Measurements from ENCODE around the gene NEK4. TPM values are rescaled to one million over a fixed set of nuclear protein-coding genes. Genes with fewer than 3 reads are reported as not detected.

Gene NEK4
- total and polyA plus RNA-seq, 4 donors = 5.4 to 28.7 (median 15.4) TPM

GRCh38 chr3:52798978-52799476 is 28.3 kb upstream of the NEK4 start:
- H3K27me3 ChIP-seq (ENCODE audit: control insufficient read depth in 4 of 4, insufficient read depth in 4 of 4, low read length in 3 of 4) = no peaks in the 10 kb centered on the region
- peaks cover 20 to 68% (median 57%) of the 10 kb centered on the region in 4 donors for H3K36me3 ChIP-seq (ENCODE audit: control insufficient read depth in 4 of 4, insufficient read depth in 3 of 4, low read depth in 1 of 4, low read length in 3 of 4)
- H3K4me1 ChIP-seq (ENCODE audit: control insufficient read depth in 4 of 4, insufficient read depth in 4 of 4, low read length in 3 of 4) = peaks cover 21 to 53% (median 44%) of the 10 kb centered on the region in 4 donors
- TF ChIP-seq, protein P1, sequence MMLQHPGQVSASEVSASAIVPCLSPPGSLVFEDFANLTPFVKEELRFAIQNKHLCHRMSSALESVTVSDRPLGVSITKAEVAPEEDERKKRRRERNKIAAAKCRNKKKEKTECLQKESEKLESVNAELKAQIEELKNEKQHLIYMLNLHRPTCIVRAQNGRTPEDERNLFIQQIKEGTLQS (IDR thresholded peaks at IDR 0.05) = no peak
- TF ChIP-seq, protein P2, sequence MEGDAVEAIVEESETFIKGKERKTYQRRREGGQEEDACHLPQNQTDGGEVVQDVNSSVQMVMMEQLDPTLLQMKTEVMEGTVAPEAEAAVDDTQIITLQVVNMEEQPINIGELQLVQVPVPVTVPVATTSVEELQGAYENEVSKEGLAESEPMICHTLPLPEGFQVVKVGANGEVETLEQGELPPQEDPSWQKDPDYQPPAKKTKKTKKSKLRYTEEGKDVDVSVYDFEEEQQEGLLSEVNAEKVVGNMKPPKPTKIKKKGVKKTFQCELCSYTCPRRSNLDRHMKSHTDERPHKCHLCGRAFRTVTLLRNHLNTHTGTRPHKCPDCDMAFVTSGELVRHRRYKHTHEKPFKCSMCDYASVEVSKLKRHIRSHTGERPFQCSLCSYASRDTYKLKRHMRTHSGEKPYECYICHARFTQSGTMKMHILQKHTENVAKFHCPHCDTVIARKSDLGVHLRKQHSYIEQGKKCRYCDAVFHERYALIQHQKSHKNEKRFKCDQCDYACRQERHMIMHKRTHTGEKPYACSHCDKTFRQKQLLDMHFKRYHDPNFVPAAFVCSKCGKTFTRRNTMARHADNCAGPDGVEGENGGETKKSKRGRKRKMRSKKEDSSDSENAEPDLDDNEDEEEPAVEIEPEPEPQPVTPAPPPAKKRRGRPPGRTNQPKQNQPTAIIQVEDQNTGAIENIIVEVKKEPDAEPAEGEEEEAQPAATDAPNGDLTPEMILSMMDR (IDR thresholded peaks at IDR 0.05; ENCODE audit: low read depth, low read length, missing input control) = peak; percentile 41
- TF ChIP-seq RAD21 (IDR thresholded peaks at IDR 0.05) = peak; percentile 51 to 73
- TF ChIP-seq RXRA (IDR thresholded peaks at IDR 0.05) = no peak
- no peak for TF ChIP-seq ZBTB33 (IDR thresholded peaks at IDR 0.05)
- no peak for TF ChIP-seq REST (IDR thresholded peaks at IDR 0.05)
- no peak for TF ChIP-seq FOXA2 (IDR thresholded peaks at IDR 0.05)
- no peak for TF ChIP-seq HNF4A (conservative IDR thresholded peaks at IDR 0.05)
- peak overlapping the region in 1 of 2 donors; percentile 29 for H3K27ac ChIP-seq (ENCODE audit: low read depth in 1 of 2, low read length in 2 of 2)
- H3K9ac ChIP-seq (ENCODE audit: low read depth in 1 of 2, low read length in 2 of 2) = no peak overlapping the region
- WGBS = 69% methylated on average over 14 of the region's 14 CpGs
- DNase-seq (ENCODE audit: low spot score) = no peak
- no peak overlapping the region for H3K4me3 ChIP-seq (ENCODE audit: low read depth in 1 of 3, low read length in 3 of 3)
- no peaks in the 10 kb centered on the region for H3K9me3 ChIP-seq (ENCODE audit: control insufficient read depth in 4 of 4, low read length in 3 of 4)

GRCh38 chr3:52798376-52798977 is 27.7 kb upstream of the NEK4 start:
- Histone ChIP-seq H3K9me3 (ENCODE audit: control insufficient read depth in 4 of 4, low read length in 3 of 4) (no peaks in the 10 kb centered on the region), H3K27ac (ENCODE audit: low read depth in 1 of 2, low read length in 2 of 2) (peak overlapping the region; percentile 29), H3K4me1 (ENCODE audit: control insufficient read depth in 4 of 4, insufficient read depth in 4 of 4, low read length in 3 of 4) (peaks cover 23 to 58% (median 49%) of the 10 kb centered on the region in 4 donors), H3K27me3 (ENCODE audit: control insufficient read depth in 4 of 4, insufficient read depth in 4 of 4, low read length in 3 of 4) (no peaks in the 10 kb centered on the region), H3K9ac (ENCODE audit: low read depth in 1 of 2, low read length in 2 of 2) (no peak overlapping the region), H3K4me3 (ENCODE audit: low read depth in 1 of 3, low read length in 3 of 3) (no peak overlapping the region), H3K36me3 (ENCODE audit: control insufficient read depth in 4 of 4, insufficient read depth in 3 of 4, low read depth in 1 of 4, low read length in 3 of 4) (peaks cover 17 to 63% (median 52%) of the 10 kb centered on the region in 4 donors)
- DNase-seq (ENCODE audit: low spot score) = no peak
- TF ChIP-seq, protein P2 (IDR thresholded peaks at IDR 0.05; ENCODE audit: low read depth, low read length, missing input control) = no peak
- TF ChIP-seq HNF4A (conservative IDR thresholded peaks at IDR 0.05) (no peak), REST (IDR thresholded peaks at IDR 0.05) (no peak), YY1 (IDR thresholded peaks at IDR 0.05) (no peak), TAF1 (conservative IDR thresholded peaks at IDR 0.05) (no peak), RAD21 (IDR thresholded peaks at IDR 0.05) (no peak), GABPA (IDR thresholded peaks at IDR 0.05 in 1 of 2, conservative IDR thresholded peaks at IDR 0.05 in 1 of 2) (no peak)
- TF ChIP-seq, protein P1 (IDR thresholded peaks at IDR 0.05) = no peak
- WGBS = 87% methylated on average over 10 of the region's 10 CpGs
